ENCODE measurements around the gene ZNF862.

- no peak for TF ChIP-seq EZH2 (IDR thresholded peaks at IDR 0.05; ENCODE audit: low read depth, unreplicated experiment)
- no peak for TF ChIP-seq CTCF (conservative IDR thresholded peaks at IDR 0.05; ENCODE audit: low read depth in 2 of 2)
- no peak for TF ChIP-seq POLR2AphosphoS5 (IDR thresholded peaks at IDR 0.05; ENCODE audit: low read depth)
- TF ChIP-seq EZH2phosphoT487 (IDR thresholded peaks at IDR 0.05; ENCODE audit: unreplicated experiment) = no peak
- TF ChIP-seq REST (IDR thresholded peaks at IDR 0.05; ENCODE audit: unreplicated experiment) = no peak
- TF ChIP-seq ZNF462 (CRISPR knock-in tag; IDR thresholded peaks at IDR 0.05) = no peak
- no peak for TF ChIP-seq JUNB (IDR thresholded peaks at IDR 0.05; ENCODE audit: unreplicated experiment)
- no peak for TF ChIP-seq STAT1 (IDR thresholded peaks at IDR 0.05; ENCODE audit: unreplicated experiment)
- TF ChIP-seq, protein P1, sequence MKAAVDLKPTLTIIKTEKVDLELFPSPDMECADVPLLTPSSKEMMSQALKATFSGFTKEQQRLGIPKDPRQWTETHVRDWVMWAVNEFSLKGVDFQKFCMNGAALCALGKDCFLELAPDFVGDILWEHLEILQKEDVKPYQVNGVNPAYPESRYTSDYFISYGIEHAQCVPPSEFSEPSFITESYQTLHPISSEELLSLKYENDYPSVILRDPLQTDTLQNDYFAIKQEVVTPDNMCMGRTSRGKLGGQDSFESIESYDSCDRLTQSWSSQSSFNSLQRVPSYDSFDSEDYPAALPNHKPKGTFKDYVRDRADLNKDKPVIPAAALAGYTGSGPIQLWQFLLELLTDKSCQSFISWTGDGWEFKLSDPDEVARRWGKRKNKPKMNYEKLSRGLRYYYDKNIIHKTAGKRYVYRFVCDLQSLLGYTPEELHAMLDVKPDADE (IDR thresholded peaks at IDR 0.05) = no peak
- no peak for TF ChIP-seq ZNF114 (CRISPR knock-in tag; IDR thresholded peaks at IDR 0.05)
- no peak for TF ChIP-seq ZNF331 (CRISPR knock-in tag; IDR thresholded peaks at IDR 0.05; ENCODE audit: low read depth)
- no peak for TF ChIP-seq CREB1 (CRISPR knock-in tag; IDR thresholded peaks at IDR 0.05; ENCODE audit: low read depth)
These were observed 24.0 kb downstream of the ZNF862 start for GRCh38 chr7:149862156-149862555.
